ENCODE data around the gene IFIT2. TPM values are rescaled to one million over a fixed set of nuclear protein-coding genes. Genes with fewer than 3 reads are reported as not detected.

IFIT2 gene
- total and polyA plus RNA-seq, 4 donors: 4.8 to 5.5 (median 5.2) TPM

DNA sequence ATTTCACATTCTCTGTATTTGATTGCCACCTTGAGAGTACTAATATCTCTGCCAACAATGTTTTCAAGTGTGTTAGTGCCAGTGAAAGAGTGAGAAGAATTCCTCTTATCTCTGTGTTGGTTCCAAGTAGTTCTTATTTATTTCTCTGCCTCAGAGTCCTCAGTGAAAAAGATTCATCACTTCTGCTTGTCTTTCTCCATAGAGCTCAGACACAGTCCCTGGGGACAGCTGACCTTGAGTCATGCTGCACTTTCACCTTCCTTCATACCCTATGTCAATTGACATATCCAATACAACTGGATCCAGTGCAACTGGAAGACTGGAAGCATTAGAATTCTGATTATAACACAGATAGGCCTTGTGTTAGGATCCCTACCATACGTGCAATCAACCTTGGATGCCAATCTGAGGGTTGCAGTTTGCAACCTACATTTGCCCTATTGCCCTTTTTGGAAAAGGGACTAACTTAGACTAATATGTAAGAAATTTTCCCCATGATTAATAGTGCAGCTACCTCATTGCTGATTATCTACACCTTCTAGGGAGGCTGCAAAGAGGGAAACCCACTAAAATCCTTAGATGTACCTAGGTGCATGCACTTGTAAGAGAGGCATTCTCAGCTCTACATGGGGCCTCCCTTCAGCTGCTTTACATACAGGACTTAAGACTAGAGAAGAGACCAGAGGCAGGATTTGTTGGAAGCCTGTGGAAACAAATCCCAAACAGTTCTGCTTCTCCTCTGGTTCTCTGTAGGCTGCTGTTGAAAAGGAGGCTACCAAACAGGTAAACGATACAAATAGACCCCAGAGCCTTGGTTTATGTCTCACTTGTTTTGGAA, 8.4 kb downstream of the IFIT2 start:
- H3K4me3 ChIP-seq (ENCODE audit: low read depth in 1 of 3, low read length in 3 of 3): no peak overlapping the region
- DNase-seq (ENCODE audit: low spot score): no peak
- H3K27ac ChIP-seq (ENCODE audit: low read depth in 1 of 2, low read length in 2 of 2): no peak overlapping the region
- no peak for TF ChIP-seq YY1 (IDR thresholded peaks at IDR 0.05)
- TF ChIP-seq, protein P1, sequence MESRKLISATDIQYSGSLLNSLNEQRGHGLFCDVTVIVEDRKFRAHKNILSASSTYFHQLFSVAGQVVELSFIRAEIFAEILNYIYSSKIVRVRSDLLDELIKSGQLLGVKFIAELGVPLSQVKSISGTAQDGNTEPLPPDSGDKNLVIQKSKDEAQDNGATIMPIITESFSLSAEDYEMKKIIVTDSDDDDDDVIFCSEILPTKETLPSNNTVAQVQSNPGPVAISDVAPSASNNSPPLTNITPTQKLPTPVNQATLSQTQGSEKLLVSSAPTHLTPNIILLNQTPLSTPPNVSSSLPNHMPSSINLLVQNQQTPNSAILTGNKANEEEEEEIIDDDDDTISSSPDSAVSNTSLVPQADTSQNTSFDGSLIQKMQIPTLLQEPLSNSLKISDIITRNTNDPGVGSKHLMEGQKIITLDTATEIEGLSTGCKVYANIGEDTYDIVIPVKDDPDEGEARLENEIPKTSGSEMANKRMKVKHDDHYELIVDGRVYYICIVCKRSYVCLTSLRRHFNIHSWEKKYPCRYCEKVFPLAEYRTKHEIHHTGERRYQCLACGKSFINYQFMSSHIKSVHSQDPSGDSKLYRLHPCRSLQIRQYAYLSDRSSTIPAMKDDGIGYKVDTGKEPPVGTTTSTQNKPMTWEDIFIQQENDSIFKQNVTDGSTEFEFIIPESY (IDR thresholded peaks at IDR 0.05): no peak
- TF ChIP-seq, protein P2, sequence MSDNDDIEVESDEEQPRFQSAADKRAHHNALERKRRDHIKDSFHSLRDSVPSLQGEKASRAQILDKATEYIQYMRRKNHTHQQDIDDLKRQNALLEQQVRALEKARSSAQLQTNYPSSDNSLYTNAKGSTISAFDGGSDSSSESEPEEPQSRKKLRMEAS (IDR thresholded peaks at IDR 0.05): no peak
- TF ChIP-seq, protein P3, sequence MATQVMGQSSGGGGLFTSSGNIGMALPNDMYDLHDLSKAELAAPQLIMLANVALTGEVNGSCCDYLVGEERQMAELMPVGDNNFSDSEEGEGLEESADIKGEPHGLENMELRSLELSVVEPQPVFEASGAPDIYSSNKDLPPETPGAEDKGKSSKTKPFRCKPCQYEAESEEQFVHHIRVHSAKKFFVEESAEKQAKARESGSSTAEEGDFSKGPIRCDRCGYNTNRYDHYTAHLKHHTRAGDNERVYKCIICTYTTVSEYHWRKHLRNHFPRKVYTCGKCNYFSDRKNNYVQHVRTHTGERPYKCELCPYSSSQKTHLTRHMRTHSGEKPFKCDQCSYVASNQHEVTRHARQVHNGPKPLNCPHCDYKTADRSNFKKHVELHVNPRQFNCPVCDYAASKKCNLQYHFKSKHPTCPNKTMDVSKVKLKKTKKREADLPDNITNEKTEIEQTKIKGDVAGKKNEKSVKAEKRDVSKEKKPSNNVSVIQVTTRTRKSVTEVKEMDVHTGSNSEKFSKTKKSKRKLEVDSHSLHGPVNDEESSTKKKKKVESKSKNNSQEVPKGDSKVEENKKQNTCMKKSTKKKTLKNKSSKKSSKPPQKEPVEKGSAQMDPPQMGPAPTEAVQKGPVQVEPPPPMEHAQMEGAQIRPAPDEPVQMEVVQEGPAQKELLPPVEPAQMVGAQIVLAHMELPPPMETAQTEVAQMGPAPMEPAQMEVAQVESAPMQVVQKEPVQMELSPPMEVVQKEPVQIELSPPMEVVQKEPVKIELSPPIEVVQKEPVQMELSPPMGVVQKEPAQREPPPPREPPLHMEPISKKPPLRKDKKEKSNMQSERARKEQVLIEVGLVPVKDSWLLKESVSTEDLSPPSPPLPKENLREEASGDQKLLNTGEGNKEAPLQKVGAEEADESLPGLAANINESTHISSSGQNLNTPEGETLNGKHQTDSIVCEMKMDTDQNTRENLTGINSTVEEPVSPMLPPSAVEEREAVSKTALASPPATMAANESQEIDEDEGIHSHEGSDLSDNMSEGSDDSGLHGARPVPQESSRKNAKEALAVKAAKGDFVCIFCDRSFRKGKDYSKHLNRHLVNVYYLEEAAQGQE (IDR thresholded peaks at IDR 0.05): no peak
- no peaks in the 10 kb centered on the region for H3K4me1 ChIP-seq (ENCODE audit: control insufficient read depth in 4 of 4, insufficient read depth in 4 of 4, low read length in 3 of 4)
- 96% methylated on average over 2 of the region's 2 CpGs for WGBS
- H3K36me3 ChIP-seq (ENCODE audit: control insufficient read depth in 4 of 4, insufficient read depth in 3 of 4, low read depth in 1 of 4, low read length in 3 of 4): peaks cover 5 to 23% (median 19%) of the 10 kb centered on the region in 4 donors
- no peaks in the 10 kb centered on the region for H3K9me3 ChIP-seq (ENCODE audit: control insufficient read depth in 4 of 4, low read length in 3 of 4)
- no peak overlapping the region for H3K9ac ChIP-seq (ENCODE audit: low read depth in 1 of 2, low read length in 2 of 2)
- no peaks in the 10 kb centered on the region for H3K27me3 ChIP-seq (ENCODE audit: control insufficient read depth in 4 of 4, insufficient read depth in 4 of 4, low read length in 3 of 4)

DNA sequence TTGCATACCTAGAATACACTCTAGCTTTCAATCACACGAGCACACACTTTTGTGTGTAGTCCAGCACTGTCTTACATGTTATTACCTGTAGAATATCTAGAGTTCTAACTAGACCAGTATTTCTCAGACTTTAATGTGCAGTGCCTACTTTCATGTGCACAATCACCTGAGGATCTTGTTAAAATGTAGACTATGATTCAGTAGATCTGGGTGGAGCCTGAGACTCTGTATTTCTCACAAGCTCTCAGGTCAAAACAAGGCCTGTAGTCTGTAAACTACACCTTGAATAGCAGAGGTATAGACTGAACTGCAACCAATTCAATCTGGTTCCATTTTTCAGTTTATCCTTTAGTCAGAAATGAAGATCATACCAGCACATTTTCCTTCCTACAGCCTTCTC, 11.1 kb downstream of the IFIT2 start:
- TF ChIP-seq RAD21 (IDR thresholded peaks at IDR 0.05) (no peak), YY1 (IDR thresholded peaks at IDR 0.05) (no peak), FOXA1 (IDR thresholded peaks at IDR 0.05) (no peak), TAF1 (conservative IDR thresholded peaks at IDR 0.05) (no peak), GABPA (IDR thresholded peaks at IDR 0.05 in 1 of 2, conservative IDR thresholded peaks at IDR 0.05 in 1 of 2) (no peak), JUND (IDR thresholded peaks at IDR 0.05) (no peak), FOXA2 (IDR thresholded peaks at IDR 0.05) (no peak), HNF4A (conservative IDR thresholded peaks at IDR 0.05) (no peak)
- TF ChIP-seq, protein P1 (IDR thresholded peaks at IDR 0.05): no peak
- TF ChIP-seq, protein P3 (IDR thresholded peaks at IDR 0.05): no peak
- 93% methylated on average over 1 of the region's 1 CpG for WGBS

More for the DNA sequence above, 11.1 kb downstream of the IFIT2 start:
- H3K27me3 ChIP-seq (ENCODE audit: control insufficient read depth in 4 of 4, insufficient read depth in 4 of 4, low read length in 3 of 4): no peaks in the 10 kb centered on the region
- H3K36me3 ChIP-seq (ENCODE audit: control insufficient read depth in 4 of 4, insufficient read depth in 3 of 4, low read depth in 1 of 4, low read length in 3 of 4): peaks cover 0 to 5% (median 3%) of the 10 kb centered on the region in 4 donors
- H3K4me1 ChIP-seq (ENCODE audit: control insufficient read depth in 4 of 4, insufficient read depth in 4 of 4, low read length in 3 of 4): no peaks in the 10 kb centered on the region
- H3K4me3 ChIP-seq (ENCODE audit: low read depth in 1 of 3, low read length in 3 of 3): no peak overlapping the region
- H3K9me3 ChIP-seq (ENCODE audit: control insufficient read depth in 4 of 4, low read length in 3 of 4): no peaks in the 10 kb centered on the region
- no peak overlapping the region for H3K27ac ChIP-seq (ENCODE audit: low read depth in 1 of 2, low read length in 2 of 2)
- no peak overlapping the region for H3K9ac ChIP-seq (ENCODE audit: low read depth in 1 of 2, low read length in 2 of 2)
- no peak for DNase-seq (ENCODE audit: low spot score)

Measured in liver (tissue), 9 donors.